ENCODE data around the gene ITM2C.

- no peak for TF ChIP-seq CTCF (conservative IDR thresholded peaks at IDR 0.05; ENCODE audit: low read depth in 2 of 2)
- no peak for TF ChIP-seq EZH2 (IDR thresholded peaks at IDR 0.05; ENCODE audit: low read depth, unreplicated experiment)
- no peak for TF ChIP-seq REST (IDR thresholded peaks at IDR 0.05; ENCODE audit: unreplicated experiment)
- no peak for TF ChIP-seq POLR2AphosphoS5 (IDR thresholded peaks at IDR 0.05; ENCODE audit: low read depth)
- no peak for TF ChIP-seq EZH2phosphoT487 (IDR thresholded peaks at IDR 0.05; ENCODE audit: unreplicated experiment)
- TF ChIP-seq CREB1 (CRISPR knock-in tag; IDR thresholded peaks at IDR 0.05; ENCODE audit: low read depth), result no peak
- no peak for TF ChIP-seq STAT1 (IDR thresholded peaks at IDR 0.05; ENCODE audit: unreplicated experiment)
- TF ChIP-seq JUNB (IDR thresholded peaks at IDR 0.05; ENCODE audit: unreplicated experiment), result no peak
- TF ChIP-seq ZNF114 (CRISPR knock-in tag; IDR thresholded peaks at IDR 0.05), result no peak
- TF ChIP-seq ZNF331 (CRISPR knock-in tag; IDR thresholded peaks at IDR 0.05; ENCODE audit: low read depth), result no peak
These were observed 6.8 kb downstream of the ITM2C start for GRCh38 chr2:230871361-230872150.
